Suprapubic skin (tissue), 3 donors: Measurements from ENCODE around the gene IQCE.

ENCODE experiments used
- CTCF ChIP-seq, 2 donors: fragments of 200-600 bp in 1 of 2; fragments of 450-650 bp in 1 of 2; sonication (generic) in 1 of 2; IDR thresholded peaks; one replicate each; pipeline ENCODE4 v1.5.1; 2016 to 2019; ENCODE audit warnings: antibody characterized with exemption in 2 of 2, mild to moderate bottlenecking in 1 of 2, moderate library complexity in 1 of 2
- POLR2AphosphoS5 ChIP-seq, 3 donors: sonication (generic); formaldehyde crosslinking; IDR thresholded peaks; one replicate each; pipeline ENCODE4 v1.6.1; 2017; ENCODE audit warnings: antibody characterized with exemption in 3 of 3

- TF ChIP-seq POLR2AphosphoS5 (IDR thresholded peaks at IDR 0.05) = peak in 2 of 3 donors; percentile 38 to 54
- TF ChIP-seq CTCF (IDR thresholded peaks at IDR 0.05) = no peak
Observed at GRCh38 chr7:2607122-2607922, 48.5 kb downstream of the IQCE start.
